Activated T-helper 1 cell treated with Interleukin-2 at 50 U/mL for 16 hours (primary cell): ENCODE results near the gene EIF4EBP2.

Experiments used
- DNase-seq: peaks from one replicate; pipeline ENCODE4 v3.0.0-alpha.2; 2020; ENCODE audit warnings: low read depth

EIF4EBP2 gene, protein sequence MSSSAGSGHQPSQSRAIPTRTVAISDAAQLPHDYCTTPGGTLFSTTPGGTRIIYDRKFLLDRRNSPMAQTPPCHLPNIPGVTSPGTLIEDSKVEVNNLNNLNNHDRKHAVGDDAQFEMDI

DNA sequence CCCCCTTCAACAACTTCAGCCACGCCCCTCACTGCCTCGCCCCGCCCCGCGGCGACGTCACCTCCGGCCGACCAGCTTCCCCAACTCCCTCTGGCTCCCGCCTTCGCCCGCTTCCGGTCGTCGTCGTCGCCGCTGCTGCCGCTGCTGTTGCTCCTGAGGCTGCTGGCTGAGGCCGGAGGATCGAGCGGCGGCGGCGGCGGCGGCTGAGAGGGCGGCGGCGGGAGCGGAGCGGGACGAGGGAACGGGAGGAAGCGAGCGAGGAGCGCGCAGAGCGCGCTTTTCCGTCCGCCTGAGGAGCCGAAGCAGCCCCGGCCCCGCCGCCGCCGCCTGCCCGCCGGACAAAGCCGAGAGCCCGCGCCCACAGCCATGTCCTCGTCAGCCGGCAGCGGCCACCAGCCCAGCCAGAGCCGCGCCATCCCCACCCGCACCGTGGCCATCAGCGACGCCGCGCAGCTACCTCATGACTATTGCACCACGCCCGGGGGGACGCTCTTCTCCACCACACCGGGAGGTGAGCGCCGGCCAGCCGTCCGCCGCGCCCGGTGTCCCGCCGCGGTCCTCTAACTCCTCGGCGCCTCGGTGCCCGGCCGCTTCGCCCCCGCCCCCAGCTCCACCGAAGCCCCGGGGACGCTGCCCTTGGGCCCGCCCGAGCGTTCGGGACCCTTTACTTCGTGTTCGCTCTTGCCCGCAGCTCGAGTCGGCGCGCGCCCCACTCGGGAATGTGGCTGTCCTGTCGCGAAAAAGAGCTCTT is at the start of gene EIF4EBP2:
Gene EIF4EBP2, plus strand, starts transcription at position 110 of the 751 bp plus-strand sequence. Its CDS starts 257 bp downstream, at position 367.
- DNase-seq, result peak; percentile 99

DNA sequence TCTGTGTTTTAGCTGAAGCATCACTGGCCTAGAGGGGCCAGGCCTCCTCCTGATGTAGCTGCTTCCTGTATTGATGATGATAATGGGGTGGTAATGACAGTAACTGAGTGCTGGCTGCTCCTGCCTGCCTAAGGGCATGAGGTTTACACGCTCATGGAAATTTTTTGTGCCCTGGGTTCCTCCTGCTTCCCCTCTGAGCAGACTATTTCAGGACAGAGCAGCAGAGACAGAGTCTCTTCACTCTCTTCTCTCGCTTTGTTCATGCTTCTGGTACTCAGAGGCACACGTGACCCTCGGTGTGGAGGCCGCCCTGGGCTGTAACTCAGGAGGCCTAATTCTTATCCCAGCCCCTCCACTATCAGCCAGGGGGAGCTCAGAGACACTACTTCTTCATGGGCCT is 49.4 kb upstream of the EIF4EBP2 start:
- no peak for DNase-seq

DNA sequence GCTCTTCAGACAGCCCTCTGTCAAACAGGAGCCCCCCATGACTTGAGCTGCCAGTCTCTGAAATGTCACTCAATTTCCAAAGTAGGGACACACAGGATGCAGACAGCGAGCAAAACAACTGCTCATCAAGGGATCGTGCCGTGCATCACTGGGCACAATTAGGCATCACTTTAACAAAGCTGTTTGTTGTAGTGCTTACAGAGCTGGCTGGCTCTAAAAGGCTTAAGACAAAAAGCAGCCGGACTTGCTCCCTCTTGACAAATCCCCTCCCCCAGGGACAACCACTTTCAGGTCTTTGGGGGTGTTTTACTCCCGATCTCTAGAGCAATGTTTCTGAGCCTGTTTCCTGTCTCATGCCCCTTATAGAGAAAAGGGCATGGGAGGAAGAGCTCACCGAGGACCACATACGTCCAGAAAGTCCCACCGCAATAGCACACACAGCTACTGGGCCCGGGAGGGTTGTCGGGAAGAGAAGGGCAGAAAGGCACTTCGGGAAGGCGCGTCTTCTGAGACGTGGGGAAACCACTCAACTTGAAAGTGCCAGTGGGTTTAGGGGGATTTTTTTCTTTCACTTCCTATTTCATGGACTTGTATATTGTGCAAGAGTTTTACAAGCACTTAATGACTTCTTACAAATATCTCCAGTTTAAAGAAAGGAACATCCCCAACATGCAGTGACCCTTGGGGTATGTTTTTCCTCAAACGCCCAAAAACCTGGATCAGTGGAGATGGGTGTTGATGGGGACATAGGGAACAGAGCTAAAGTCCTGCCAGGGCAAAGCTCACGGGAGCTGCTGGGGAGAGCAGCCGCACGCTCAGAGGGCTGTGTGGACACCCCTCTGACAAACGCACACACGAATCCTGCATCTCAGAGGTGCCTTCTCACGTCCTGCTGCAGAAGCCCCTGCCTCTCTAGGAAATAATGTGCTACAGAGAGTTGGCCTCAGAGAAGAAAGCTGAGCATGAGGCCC is 48.6 kb upstream of the EIF4EBP2 start:
- no peak for DNase-seq

DNA sequence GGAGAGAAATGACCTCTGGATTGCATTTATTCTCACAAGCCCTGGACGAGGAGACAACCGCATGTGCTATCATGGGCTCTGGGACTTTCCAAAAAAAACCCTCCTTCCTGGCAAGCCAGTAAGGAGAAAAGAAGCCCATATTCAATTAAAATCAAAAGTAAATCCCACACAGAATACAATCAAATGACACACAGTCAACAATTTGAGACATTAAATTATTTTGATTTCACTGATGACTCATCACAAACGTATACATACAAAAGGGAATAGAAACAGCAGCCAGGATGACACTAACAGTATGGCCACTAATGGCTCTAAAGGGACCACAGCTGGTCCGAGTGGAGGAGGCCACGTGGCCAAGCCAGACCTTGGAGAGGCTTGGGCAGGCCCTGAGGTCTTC is 46.4 kb upstream of the EIF4EBP2 start:
- DNase-seq, result no peak

DNA sequence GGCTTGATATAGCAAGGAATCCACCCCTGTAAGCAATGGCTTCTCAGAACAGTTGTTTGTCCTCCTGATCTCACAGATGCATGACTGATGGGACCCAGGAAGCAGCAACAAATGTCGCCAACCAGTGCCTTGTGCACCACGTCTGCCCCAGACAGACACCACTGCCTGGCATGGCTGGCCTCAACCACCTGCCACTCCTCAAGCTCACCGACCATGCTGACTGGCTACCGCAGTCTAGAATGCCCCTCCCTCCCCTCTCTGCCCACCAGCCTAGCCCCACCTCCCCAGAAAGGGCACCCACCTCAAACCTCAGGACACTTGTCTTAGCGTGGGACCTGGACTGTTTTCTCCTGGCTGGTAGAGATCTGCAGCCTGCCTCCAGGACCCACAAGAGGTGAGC is 45.5 kb upstream of the EIF4EBP2 start:
- no peak for DNase-seq

DNA sequence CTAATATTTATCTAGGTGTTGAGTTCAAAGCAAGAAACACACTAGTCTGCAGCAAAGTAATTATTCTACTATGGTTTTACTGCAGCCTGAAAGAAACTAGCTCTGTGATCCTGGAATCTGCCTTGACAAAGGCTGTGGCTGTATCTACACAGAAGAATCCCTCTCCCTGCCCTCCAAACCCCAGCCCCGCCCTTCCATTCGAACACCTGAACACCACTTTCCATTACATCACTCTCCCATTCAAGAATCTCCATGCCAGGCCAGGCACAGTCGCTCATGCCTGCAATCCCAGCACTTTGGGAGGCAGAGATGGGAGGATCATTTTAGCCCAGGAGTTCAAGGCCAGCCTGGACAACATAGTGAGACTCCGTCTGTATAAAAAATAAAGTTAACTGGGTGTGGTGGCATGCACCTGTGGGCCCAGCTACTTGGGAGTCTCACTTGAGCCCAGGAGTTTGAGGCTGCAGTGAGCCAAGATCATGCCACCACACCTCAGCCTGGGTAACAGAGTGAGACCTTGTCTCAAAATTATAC is 44.9 kb upstream of the EIF4EBP2 start:
- no peak for DNase-seq

DNA sequence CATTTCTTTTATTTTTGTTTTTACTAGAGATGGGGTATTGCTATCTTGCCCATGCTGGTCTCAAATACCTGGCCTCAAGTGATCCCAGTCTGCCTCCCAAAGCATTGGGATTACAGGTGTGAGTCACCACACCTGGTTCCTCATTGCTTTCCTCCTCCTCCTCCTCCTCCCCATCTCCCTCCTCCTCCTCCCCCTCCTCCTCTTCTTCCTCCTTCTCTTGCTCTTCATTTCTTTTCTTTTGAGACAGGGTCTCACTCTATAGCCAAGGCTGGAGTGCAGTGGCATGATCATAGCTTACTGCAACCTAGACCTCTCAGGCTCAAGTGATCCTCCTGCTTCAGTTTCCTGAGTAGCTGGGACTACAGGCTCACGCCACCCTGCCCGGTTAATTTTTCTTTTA is 43.7 kb upstream of the EIF4EBP2 start:
- no peak for DNase-seq

DNA sequence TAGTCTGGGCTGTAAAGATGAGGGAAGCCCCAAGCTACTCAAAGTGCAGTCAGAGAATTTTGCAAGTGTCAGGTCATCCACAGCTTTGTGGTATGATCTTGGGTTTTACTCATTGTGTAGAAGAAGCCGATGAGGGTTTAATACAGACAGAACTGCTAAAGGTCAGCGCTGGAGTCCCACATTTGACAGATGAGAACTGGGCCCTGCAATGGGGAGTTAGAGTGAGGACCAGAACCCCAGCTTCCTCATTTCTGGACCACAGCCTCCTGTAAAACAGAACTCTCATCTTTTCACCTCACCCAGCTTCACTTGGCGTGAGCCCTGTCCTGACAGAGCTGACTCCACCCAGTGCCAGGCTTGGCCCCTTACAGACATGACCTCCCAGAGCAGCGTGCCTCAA is 41.6 kb upstream of the EIF4EBP2 start:
- no peak for DNase-seq

DNA sequence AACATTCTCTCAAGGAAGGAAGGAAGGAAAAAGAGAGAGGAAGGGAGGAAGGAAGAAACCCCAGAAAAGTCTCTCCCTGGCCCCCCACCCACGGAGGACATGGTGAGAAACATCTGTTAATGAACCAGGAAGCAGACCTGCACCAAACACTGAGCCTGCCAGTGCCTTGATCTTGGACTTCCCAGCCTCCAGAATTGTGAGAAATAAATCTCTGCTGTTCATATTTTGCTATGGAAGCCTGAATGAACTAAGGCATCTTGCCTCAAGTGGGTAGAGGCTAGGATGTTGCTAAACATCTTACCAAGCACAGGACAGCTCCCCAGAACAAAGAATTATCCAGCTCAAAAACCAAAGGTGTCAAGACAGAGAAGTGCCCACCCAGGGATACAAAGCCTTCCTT is 40.7 kb upstream of the EIF4EBP2 start:
- no peak for DNase-seq

DNA sequence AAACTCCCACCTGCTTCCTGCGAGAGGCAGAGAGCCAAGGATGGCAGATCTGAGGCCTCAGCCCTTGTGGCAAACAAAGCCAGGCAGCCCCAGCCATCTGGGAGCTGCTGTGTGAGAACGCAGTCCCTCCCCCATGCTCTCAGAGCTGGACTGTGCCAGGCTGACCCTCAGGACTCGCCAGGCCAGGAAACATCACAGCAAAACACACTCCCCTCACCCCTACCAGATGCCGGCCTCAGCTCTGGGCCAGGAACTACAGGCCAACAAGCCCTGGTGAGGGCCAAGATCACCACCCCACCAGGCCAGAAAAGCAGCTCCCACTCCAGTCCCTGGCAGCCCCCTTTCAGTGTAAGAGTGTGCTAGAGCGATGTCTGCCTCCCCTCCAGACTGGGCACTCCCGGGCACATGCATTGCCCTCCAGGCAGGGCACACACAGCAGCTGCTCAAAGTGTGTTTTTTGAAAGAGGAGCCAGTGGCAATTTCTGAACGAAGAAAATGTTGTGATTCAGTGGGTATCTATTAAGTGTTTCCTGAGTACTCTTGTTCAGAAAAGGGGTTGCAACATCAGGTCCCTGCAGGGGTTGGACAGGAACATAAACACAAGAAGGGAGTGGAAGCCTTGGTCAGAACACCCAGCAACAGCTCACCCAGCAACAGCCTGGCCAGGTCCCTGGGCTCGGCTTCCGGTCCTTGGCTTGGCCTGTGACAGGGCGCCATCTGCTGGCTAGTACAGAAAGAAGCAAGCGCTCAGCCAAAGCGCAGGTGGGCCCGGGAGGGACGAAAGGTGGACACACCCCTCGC is 39.8 kb upstream of the EIF4EBP2 start:
- peak; percentile 70 for DNase-seq

DNA sequence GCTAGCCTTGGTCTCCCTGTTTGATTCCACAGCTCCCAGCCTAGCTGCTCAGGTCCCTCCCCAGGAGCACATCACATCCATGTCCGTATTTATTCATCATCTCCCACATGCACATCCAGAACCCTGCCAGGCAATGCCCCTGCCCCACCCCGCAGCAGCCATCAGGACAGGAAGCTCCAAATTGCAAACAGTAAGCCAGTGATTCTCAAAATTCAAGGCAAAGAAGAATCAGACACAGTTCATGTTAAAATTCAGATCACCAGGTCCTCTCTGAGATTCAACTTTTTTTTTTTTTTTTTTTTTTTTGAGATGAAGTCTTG is 39.2 kb upstream of the EIF4EBP2 start:
- no peak for DNase-seq

DNA sequence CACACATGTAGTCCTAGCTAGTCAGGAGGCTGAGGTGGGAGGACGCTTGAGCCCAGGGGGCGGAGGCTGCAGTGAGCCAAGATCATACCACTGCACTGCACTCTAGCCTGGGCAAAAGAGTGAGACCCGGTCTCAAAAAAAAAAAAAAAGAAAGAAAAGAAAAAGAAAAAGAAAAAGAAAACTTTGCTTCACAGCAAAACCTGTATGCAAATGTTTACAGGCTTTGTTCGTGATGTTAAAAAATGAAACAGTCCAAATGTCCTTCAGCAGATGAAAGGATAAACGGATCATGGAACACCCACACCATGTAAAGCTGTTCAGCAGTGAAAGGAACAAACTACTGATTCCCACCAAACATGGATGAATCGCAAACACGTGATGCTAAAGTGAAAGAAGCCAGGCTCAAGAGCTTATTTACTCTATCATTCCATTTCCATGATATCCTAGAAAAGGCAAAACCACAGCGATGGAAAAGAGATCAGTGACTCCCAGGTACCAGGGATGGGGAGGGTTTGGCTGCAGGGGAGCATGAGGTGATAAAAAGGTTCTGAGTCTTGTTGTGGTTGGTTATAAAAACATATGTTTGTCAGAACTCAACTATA is 36.6 kb upstream of the EIF4EBP2 start:
- DNase-seq, result no peak

DNA sequence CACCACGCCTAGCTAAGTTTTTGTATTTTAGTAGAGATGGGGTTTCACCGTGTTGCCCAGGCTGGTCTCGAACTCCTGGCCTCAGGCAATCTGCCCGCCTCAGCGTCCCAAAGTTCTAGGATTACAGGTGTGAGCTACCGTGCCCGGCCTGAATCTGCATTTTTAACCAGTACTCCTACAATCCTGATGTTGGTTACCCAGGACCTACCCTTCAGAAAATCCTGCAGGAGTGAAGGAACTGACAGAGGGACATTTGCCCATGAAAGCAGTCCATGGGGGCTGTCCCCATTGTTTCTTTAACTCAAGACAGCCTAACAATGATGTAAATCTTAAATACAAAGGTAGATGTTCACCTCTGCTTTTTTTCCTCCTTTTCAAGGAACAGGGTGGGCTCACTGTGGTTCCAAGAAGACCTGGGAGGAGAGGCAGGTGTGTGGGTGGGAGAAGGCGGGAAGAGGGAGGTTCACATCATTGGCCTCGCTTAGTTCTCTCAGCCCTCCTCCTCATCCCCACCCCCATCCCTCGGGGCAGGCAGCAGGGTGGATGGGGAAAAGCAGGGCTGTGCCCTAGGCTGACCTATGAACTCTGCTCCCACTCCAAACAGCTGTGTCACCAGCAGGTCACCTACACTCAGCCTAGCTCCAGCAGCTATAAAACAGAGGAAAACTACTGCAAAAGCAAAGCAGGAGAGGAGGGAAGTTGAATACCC is 35.0 kb upstream of the EIF4EBP2 start:
- DNase-seq, result no peak

DNA sequence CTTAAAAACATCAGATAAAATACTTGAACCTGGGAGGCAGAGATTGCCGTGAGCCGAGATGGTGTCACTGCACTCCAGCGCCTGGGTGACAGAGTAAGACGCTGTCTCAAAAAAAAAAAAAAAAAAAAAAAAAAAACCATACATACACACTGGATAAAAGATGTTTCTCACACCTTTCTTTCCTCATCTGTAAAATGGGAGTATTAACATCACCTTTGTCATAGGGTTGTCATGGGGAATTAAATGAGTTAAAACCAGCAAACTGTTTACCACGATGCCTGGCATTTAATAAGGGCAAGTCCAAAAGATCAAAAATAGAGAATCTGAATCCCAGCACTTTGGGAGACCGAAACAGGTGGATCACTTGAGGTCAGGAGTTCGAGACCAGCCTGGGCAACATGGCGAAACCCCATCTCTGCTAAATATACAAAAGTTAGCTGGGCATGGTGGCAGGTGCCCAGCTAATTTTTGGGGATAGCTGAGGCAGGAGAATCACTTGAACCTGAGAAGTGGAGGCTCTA is 34.4 kb upstream of the EIF4EBP2 start:
- no peak for DNase-seq

DNA sequence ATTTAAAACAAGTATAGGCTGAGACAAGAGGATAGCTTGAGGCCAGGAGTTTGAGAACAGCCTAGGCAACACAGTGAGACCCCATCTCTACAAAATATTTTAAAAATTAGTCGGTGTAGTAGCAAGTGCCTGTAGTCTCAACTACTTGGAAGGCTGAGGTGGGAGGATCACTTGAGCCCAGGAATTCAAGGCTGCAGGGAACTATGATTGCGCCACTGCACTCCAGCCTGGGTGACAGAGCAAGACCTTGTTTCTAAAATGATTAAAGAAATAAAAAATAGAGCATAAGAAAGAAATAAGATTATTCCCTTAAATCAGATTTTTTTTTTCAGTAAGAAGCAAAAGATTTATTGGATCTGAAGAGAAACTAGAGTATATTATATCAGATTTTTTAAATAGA is 33.2 kb upstream of the EIF4EBP2 start:
- DNase-seq, result no peak

DNA sequence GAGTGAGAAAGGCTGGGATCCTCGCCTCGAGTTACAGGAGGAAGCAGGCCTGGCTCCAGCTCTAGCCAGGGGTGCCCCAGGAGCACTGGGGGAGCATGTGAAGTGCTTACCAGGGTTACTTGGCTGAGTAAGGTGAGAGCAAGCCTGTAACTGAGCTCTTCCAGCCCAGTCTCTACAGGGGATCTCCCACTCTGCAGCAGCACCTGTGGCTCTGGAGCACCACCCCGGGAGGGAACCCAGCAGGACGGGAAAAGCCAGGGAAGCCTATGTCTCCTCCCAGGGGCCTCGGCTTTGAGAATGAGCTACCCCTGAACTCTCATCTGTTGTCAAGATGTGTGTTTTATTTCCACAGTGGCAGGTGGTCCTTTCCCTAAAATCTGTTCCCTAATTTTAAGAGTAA is 32.1 kb upstream of the EIF4EBP2 start:
- DNase-seq, result no peak

DNA sequence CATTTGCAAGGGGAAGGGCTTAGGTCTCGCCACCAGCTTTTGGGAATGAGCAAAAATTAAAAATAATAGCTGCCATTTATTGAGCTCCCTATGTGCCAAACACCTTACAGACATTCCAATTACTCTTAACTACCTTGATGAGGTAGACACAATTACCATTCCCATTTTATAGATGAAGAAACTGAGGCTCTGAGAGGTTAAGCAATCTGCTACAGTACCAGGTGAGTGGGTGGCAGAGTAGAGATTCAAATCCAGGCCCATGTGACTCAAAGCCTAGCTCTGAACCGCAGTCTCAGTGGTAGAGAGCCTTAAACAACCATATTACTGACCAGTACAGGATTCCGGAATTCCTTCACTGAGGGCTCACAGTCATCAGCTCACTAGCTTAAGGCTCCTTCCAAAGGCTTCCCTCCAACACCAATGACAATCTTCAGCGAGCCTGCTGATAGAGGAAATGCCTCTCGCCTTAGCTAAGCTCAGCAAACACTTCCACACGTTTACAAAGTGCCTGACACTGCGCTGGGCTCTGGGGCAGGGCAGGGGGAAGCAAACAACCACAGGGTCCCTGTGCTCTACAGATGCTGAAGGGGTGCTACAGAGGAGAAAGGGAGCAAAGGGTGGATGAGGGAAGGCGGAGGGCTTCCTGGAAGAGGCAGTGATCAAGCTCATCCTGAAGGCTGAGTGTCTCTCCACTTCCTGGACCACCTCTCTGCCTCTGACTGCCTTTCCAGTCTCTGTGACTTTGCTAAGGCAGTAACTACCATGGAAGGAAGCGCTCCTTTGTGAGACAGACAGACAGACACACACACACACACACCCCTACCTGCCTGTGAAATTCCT is 28.9 kb upstream of the EIF4EBP2 start:
- DNase-seq, result no peak

DNA sequence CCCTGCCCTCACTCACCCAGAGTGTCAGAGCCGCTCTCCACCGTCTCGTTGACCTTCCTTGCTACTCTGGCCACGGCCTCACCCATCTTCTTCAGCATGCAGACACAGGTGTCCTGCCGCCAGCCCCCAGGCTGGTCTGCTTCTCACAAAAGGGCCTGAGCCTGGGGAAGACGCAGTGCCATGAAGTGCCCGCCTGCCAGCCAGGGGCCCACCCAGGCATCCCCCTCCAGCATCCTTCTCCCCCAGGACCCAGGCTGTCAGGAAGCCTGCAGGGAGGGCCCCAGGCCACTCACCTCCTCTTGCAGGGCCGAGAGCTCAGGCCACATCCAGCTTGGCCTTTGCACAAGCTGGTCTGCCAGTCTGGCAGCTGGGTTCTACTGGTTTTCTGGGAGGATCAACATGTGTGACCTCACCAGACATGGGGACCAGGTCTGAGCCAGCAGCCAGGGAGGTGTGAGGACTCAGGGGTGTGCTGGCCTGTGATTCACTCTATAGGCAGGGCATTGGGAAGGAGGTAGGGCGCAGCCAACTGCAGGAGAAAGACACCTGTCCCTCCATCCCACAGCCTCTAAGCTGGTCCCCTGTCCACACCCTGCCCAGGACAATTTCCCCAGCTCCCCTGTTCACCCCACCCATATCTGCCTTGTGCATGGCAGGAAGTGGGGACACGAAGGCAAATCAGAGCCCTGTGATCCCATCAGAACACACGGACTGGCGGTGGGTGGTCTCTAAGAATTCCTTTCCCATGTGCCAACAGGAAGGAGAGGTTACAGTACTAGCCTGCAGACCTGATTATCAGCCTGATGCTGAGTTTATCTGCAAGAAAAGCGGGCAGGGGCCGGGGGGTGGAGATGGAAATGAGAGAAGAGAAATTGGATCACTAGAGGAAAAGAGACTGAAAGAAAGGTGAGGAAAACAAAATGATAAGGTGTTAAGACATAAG is 27.2 kb upstream of the EIF4EBP2 start:
- DNase-seq, result no peak

DNA sequence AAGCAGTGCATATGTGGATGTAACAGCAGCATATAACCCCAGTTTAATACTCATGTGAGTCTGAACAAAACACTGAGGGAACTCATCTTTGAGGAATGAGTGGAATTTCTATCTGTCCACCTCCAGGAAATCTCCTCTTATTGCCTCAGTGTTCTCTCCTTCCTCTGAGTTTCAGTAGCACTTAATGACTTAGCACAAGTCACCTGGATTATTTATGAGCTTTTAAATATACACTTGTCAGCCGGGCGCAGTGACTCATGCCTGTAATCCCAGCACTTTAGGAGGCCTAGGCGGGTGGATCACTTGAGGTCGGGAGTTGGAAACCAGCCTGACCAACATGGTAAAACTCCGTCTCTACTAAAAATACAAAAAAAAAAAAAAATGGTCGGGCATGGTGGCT is 25.8 kb upstream of the EIF4EBP2 start:
- no peak for DNase-seq
